Activated CD8-positive, alpha-beta memory T cell treated with anti-CD3 and anti-CD28 coated beads for 4 hours (primary cell): ENCODE results near the gene NUP133.

Experiments used
- DNase-seq, 2 donors: peaks; one replicate each; pipeline ENCODE4 v3.0.0-alpha.2; 2020; ENCODE audit warnings: low read depth in 2 of 2

The NUP133 gene

GRCh38 chr1:229452956-229453801, 55.0 kb downstream of the NUP133 start:
- DNase-seq, result no peak

- no peak for DNase-seq
Measured at GRCh38 chr1:229448845-229449244, 59.3 kb downstream of the NUP133 start.

GRCh38 chr1:229448354-229448753, 59.8 kb downstream of the NUP133 start:
- no peak for DNase-seq

- no peak for DNase-seq
Measured at GRCh38 chr1:229447809-229448252, 60.3 kb downstream of the NUP133 start.

GRCh38 chr1:229445828-229446227, 62.3 kb downstream of the NUP133 start:
- DNase-seq, result no peak

GRCh38 chr1:229440851-229441537, 67.1 kb downstream of the NUP133 start:
- no peak for DNase-seq

GRCh38 chr1:229438021-229438420, 70.1 kb downstream of the NUP133 start:
- no peak for DNase-seq

GRCh38 chr1:229437443-229437842, 70.7 kb downstream of the NUP133 start:
- DNase-seq, result no peak

- no peak for DNase-seq
Measured at GRCh38 chr1:229436201-229436600, 71.9 kb downstream of the NUP133 start.

GRCh38 chr1:229434641-229435051, 73.5 kb downstream of the NUP133 start:
- DNase-seq, result no peak

GRCh38 chr1:229434005-229434640, 74.0 kb downstream of the NUP133 start, which contains the start of gene ACTA1:
TSS of gene ACTA1 (minus strand) at chr1:229434094. CDS start at chr1:229433115, 979 bp downstream.
- no peak for DNase-seq

- no peak for DNase-seq
Measured at GRCh38 chr1:229433364-229434004, 74.7 kb downstream of the NUP133 start.

GRCh38 chr1:229432905-229433304, 75.2 kb downstream of the NUP133 start:
- no peak for DNase-seq

- DNase-seq, result no peak
Measured at GRCh38 chr1:229432116-229432461, 76.1 kb downstream of the NUP133 start.

- DNase-seq, result no peak
Measured at GRCh38 chr1:229431284-229432115, 76.6 kb downstream of the NUP133 start.

- no peak for DNase-seq
Measured at GRCh38 chr1:229430761-229431283, 77.3 kb downstream of the NUP133 start.

- DNase-seq, result no peak
Measured at GRCh38 chr1:229428256-229428655, 79.9 kb downstream of the NUP133 start.

- DNase-seq, result no peak
Measured at GRCh38 chr1:229427572-229427971, 80.6 kb downstream of the NUP133 start.

GRCh38 chr1:229425564-229426159, 82.5 kb downstream of the NUP133 start:
- DNase-seq, result no peak

GRCh38 chr1:229420765-229421164, 87.4 kb downstream of the NUP133 start:
- DNase-seq, result no peak
